SK-N-SH treated with all-trans-retinoic acid at 6 μM for 48 hours (cell line): Measurements from ENCODE around the gene CYP2B6.

Experiments used
- PPARA ChIP-seq: fragments of 250-450 bp; sonication (Bioruptor Pico); IDR thresholded peaks from 2 replicates; pipeline ENCODE4 v1.5.0; 2020; ENCODE audit warnings: mild to moderate bottlenecking, borderline replicate concordance
- SNAI2 ChIP-seq: fragments of 250-450 bp; sonication (Bioruptor Pico); IDR thresholded peaks from 2 replicates; pipeline ENCODE4 v1.5.0; 2020; ENCODE audit warnings: mild to moderate bottlenecking, moderate library complexity

DNA sequence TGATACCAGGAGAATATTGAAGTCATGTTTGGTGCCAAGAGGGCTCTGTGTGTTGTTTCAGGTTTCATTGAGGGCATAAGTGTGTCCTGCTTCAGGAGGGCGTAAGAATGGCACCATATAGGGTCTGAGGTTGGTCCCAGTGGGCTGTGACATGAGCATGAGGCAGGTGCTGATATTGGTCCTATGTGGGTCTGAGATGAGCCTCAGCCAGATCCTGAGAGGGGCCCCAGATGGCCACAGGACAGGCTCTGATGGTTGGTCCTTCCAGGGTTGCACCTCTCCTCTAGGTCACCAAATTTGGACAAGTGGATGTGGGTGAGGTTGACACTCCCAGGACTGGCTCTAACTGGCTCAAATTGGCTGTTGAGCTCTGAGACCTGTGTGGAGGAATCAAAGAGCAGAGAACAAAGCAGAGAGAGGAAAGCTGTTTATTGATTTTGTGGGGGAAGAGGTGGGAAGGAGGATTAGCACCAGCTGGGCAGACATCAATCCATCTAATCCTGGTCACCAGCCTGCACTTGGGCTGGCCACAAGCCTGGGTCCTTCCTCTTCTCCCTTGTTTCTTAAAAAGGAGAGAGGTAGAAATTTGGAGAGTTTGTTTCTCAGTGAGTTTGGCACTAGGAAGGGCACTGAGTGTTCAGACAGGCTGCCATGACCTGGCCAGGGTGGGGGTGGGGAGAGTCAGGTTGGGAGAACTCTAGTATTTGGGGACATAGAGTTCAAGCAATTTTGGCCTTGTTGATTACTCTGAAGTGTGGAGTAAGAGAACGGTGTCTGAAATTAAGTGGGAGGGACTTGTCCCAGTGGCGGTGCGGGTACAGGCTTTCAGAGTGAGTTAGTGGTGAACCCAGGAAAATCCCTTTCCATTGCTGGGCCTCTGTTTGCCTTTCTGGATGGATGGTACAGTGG lies 38.7 kb downstream of the CYP2B6 start:
- no peak for TF ChIP-seq PPARA (CRISPR knock-in tag)
- TF ChIP-seq SNAI2 (CRISPR knock-in tag), result no peak
